HCT116 (cell line): ENCODE data around the gene GSTT2B. TPM values are rescaled to one million over a fixed set of nuclear protein-coding genes. Genes with fewer than 3 reads are reported as not detected.

Source experiments
- ATAC-seq: fragments of 200-7000 bp; cut with Tn5 transposase; 2 replicates; pipeline ENCODE4 v1.9.1; 2020; ENCODE audit warnings: mild to moderate bottlenecking, moderate library complexity
- BruUV-seq: library from RNA; stranded (reverse); fragments of 400-500 nt; replicated peaks from 2 replicates; lab custom pipeline; 2021; lab: Mats Ljungman, UMichigan
- CTCF ChIA-PET: fragments of 300-600 bp; sonication (Branson Sonifier 250); formaldehyde crosslinking; loops from one replicate; lab custom pipeline; 2021; ENCODE audit warnings: antibody characterized with exemption; lab: Charles Lee
- POLR2A ChIA-PET: fragments of 300-600, 350-600 bp; sonication (Branson Sonifier 250); formaldehyde crosslinking; loops from one replicate; lab custom pipeline; 2021; ENCODE audit warnings: antibody characterized with exemption; lab: Charles Lee
- RAD21 ChIA-PET, 2 experiments: fragments of 300-600 bp; sonication (Branson Sonifier 250); formaldehyde crosslinking; loops; one replicate each; lab custom pipeline; 2023; ENCODE audit warnings: low total read pairs in 2 of 2; ENCODE audit not compliant: uncharacterized antibody in 2 of 2, unreplicated experiment in 2 of 2, low non-redundant PET in 1 of 2; lab: Charles Lee
- DNase-seq: peaks from one replicate; pipeline ENCODE4 v3.0.0-alpha.2; 2010; ENCODE audit warnings: low read depth, low spot score
- H2AFZ ChIP-seq: fragments of 200-600 bp; shearing (Covaris generic), sonication (generic); 2 replicates; pipeline ENCODE4 v1.6.1; 2017; ENCODE audit warnings: low read depth, mixed run types, mixed read lengths, antibody characterized with exemption, low read length; ENCODE audit not compliant: poor library complexity, severe bottlenecking
- H3K27ac ChIP-seq: 2 replicates; pipeline ENCODE4 v1.5.1; 2012; ENCODE audit warnings: low read depth, low read length
- H3K27me3 ChIP-seq: fragments of 200-600 bp; sonication (generic); 2 replicates; pipeline ENCODE4 v1.6.1; 2016; ENCODE audit warnings: mixed run types, low read length, mixed read lengths; ENCODE audit not compliant: insufficient read depth
- H3K36me3 ChIP-seq, 2 experiments: fragments of 200-500 bp in 1 of 2; fragments of 200-600 bp in 1 of 2; sonication (Bioruptor generic) in 1 of 2; sonication (generic) in 1 of 2; 2 replicates each; pipeline versions ENCODE4 v1.5.1 to v1.6.1; 2014 to 2016; ENCODE audit warnings: low read length in 2 of 2, inconsistent platforms in 1 of 2, mixed read lengths in 1 of 2, mixed run types in 1 of 2; ENCODE audit not compliant: insufficient read depth in 2 of 2, control insufficient read depth in 1 of 2
- H3K4me1 ChIP-seq, 2 experiments: fragments of 200-600 bp in 1 of 2; sonication (generic) in 1 of 2; 2 replicates each; pipeline versions ENCODE4 v1.5.1 to v1.6.1; 2012 to 2017; ENCODE audit warnings: low read length in 2 of 2, inconsistent platforms in 1 of 2, mild to moderate bottlenecking in 1 of 2, mixed read lengths in 1 of 2, mixed run types in 1 of 2, moderate library complexity in 1 of 2; ENCODE audit not compliant: insufficient read depth in 2 of 2, control insufficient read depth in 1 of 2
- H3K4me2 ChIP-seq: fragments of 200-600 bp; sonication (generic); 2 replicates; pipeline ENCODE4 v1.6.1; 2017; ENCODE audit warnings: mixed run types, low read length, mixed read lengths
- H3K4me3 ChIP-seq, 2 experiments: fragments of 200-600 bp in 1 of 2; sonication (generic) in 1 of 2; replicated peaks in 1 of 2; 2 replicates each; pipeline ENCODE4 v1.5.1; 2011 to 2016; ENCODE audit warnings: low read length in 2 of 2, control low read depth in 1 of 2, low read depth in 1 of 2, mild to moderate bottlenecking in 1 of 2, mixed read lengths in 1 of 2, mixed run types in 1 of 2
- H3K79me2 ChIP-seq: fragments of 200-600 bp; sonication (generic); 2 replicates; pipeline ENCODE4 v1.6.1; 2017; ENCODE audit warnings: mild to moderate bottlenecking, mixed run types, low read length, moderate library complexity, mixed read lengths; ENCODE audit not compliant: insufficient read depth
- H3K9ac ChIP-seq: fragments of 200-600 bp; sonication (generic); 2 replicates; pipeline ENCODE4 v1.6.1; 2016; ENCODE audit warnings: low read length, mixed read lengths
- H3K9me2 ChIP-seq: fragments of 200-600 bp; sonication (generic), shearing (Covaris generic); 2 replicates; pipeline ENCODE4 v1.6.1; 2017; ENCODE audit warnings: mixed run types, mild to moderate bottlenecking, moderate library complexity; ENCODE audit not compliant: insufficient read depth
- H3K9me3 ChIP-seq, 2 experiments: fragments of 200-500 bp in 1 of 2; fragments of 200-600 bp in 1 of 2; sonication (Bioruptor generic) in 1 of 2; sonication (generic) in 1 of 2; 2 replicates each; pipeline ENCODE4 v1.6.1; 2014 to 2017; ENCODE audit warnings: low read length in 2 of 2, mixed read lengths in 2 of 2, inconsistent platforms in 1 of 2, low read depth in 1 of 2, mild to moderate bottlenecking in 1 of 2, mixed run types in 1 of 2, moderate library complexity in 1 of 2; ENCODE audit not compliant: control insufficient read depth in 1 of 2, insufficient read depth in 1 of 2
- H4K20me1 ChIP-seq: fragments of 200-600 bp; sonication (generic), shearing (Covaris generic); 2 replicates; pipeline ENCODE4 v1.6.1; 2017; ENCODE audit warnings: mixed run types, mild to moderate bottlenecking, moderate library complexity; ENCODE audit not compliant: insufficient read depth
- EZH2 ChIP-seq: fragments of 200-600 bp; sonication (generic); IDR thresholded peaks from 2 replicates; pipeline ENCODE4 v1.6.1; 2017; ENCODE audit warnings: antibody characterized with exemption, mixed run types
- FOSL1 ChIP-seq: IDR thresholded peaks from 2 replicates; pipeline ENCODE4 v1.6.1; 2012; ENCODE audit warnings: low read depth
- JUND ChIP-seq: IDR thresholded peaks from 2 replicates; pipeline ENCODE4 v1.6.1; 2012
- POLR2A ChIP-seq: IDR thresholded peaks from 2 replicates; pipeline ENCODE4 v1.7.0; 2011; ENCODE audit warnings: borderline replicate concordance; ENCODE audit not compliant: insufficient read depth, insufficient read length; ENCODE audit errors: extremely low read depth
- SP1 ChIP-seq: IDR thresholded peaks from 2 replicates; pipeline ENCODE4 v1.6.1; 2012; ENCODE audit warnings: low read depth
- TCF7L2 ChIP-seq: IDR thresholded peaks from 2 replicates; pipeline ENCODE4 v1.7.0; 2011; ENCODE audit warnings: borderline replicate concordance, inconsistent platforms; ENCODE audit not compliant: insufficient read depth, insufficient read length; ENCODE audit errors: extremely low read depth
- ZFX ChIP-seq: fragments of 450-650 bp; IDR thresholded peaks from 2 replicates; pipeline ENCODE4 v1.6.1; 2017
- ZNF274 ChIP-seq: fragments of 200-500 bp; sonication (Bioruptor generic); IDR thresholded peaks from 2 replicates; pipeline ENCODE4 v1.6.1; 2014; ENCODE audit warnings: mild to moderate bottlenecking, low read depth, low read length, inconsistent platforms
- intact Hi-C: fragments of 100-400 bp; cut with micrococcal nuclease; formaldehyde crosslinking; loops from 2 replicates; pipeline ENCODE4 v1.10.0; 2022
- total RNA-seq: library from RNA; stranded (reverse); gene quantifications from one replicate; pipeline ENCODE4 v1.2.1, GENCODE V29; 2021; ENCODE audit not compliant: unreplicated experiment
- TF ChIP-seq, protein P1 (sequence below): IDR thresholded peaks from 2 replicates; pipeline ENCODE4 v1.6.1; 2012
- TF ChIP-seq, protein P2 (sequence below): IDR thresholded peaks from 2 replicates; pipeline ENCODE4 v1.6.1; 2011; ENCODE audit warnings: mild to moderate bottlenecking, low read length, moderate library complexity; ENCODE audit not compliant: insufficient replicate concordance; ENCODE audit errors: extremely low read depth

The GSTT2B gene
- total RNA-seq, 1 experiment from 2014 or later: 14.3 TPM

DNA sequence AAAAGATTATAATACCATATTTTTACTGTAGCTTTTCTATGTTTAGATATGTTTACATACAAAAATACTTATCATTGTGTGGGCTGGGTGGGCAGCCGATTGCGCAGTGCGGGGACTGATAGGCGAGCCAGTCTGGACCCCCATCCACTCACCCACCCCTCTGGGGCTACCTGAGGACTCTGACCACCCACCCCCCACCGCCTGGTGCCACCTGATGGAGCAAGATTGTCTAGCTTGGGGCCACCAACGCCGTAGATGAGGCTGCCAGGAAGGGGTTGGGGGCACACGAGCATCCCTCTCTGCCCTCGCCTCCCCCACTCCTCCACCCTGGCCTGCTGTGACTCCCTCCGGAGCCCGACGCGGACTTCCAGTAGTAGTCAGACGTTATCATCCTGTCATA is 34.4 kb downstream of the GSTT2B start:
- Histone ChIP-seq H3K36me3 (no peaks in the 10 kb centered on the region), H3K9ac (no peak overlapping the region), H3K4me1 (peaks cover under 1 to 4% of the 10 kb centered on the region in 2 experiments; a peak in 2 of 4 replicates), H3K9me3 (peaks cover 8 to 18% of the 10 kb centered on the region in 2 experiments; a peak in 2 of 4 replicates), H3K27ac (no peak overlapping the region), H3K79me2 (no peaks in the 10 kb centered on the region), H2AFZ (no peak overlapping the region), H3K4me3 (no peak overlapping the region), H4K20me1 (no peaks in the 10 kb centered on the region), H3K4me2 (no peak overlapping the region), H3K27me3 (no peaks in the 10 kb centered on the region), H3K9me2 (no peaks in the 10 kb centered on the region)
- BruUV-seq: no TSS peak
- CTCF ChIA-PET: no interaction called here
- TF ChIP-seq TCF7L2 (no peak), EZH2 (no peak), ZFX (no peak), SP1 (no peak), FOSL1 (no peak), ZNF274 (no peak), JUND (no peak), POLR2A (no peak)
- TF ChIP-seq, protein P1, sequence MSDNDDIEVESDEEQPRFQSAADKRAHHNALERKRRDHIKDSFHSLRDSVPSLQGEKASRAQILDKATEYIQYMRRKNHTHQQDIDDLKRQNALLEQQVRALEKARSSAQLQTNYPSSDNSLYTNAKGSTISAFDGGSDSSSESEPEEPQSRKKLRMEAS: no peak
- TF ChIP-seq, protein P2, sequence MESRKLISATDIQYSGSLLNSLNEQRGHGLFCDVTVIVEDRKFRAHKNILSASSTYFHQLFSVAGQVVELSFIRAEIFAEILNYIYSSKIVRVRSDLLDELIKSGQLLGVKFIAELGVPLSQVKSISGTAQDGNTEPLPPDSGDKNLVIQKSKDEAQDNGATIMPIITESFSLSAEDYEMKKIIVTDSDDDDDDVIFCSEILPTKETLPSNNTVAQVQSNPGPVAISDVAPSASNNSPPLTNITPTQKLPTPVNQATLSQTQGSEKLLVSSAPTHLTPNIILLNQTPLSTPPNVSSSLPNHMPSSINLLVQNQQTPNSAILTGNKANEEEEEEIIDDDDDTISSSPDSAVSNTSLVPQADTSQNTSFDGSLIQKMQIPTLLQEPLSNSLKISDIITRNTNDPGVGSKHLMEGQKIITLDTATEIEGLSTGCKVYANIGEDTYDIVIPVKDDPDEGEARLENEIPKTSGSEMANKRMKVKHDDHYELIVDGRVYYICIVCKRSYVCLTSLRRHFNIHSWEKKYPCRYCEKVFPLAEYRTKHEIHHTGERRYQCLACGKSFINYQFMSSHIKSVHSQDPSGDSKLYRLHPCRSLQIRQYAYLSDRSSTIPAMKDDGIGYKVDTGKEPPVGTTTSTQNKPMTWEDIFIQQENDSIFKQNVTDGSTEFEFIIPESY: no peak
- no peak for DNase-seq
- RAD21 ChIA-PET: no interaction called here
- POLR2A ChIA-PET: no interaction called here
- intact Hi-C loops: no loop called here
- ATAC-seq: no peak
